Measurements from ENCODE around the gene IGF2BP2.

GRCh38 chr3:185760550-185760949, 64.3 kb downstream of the IGF2BP2 start:
- TF ChIP-seq POLR2A (IDR thresholded peaks at IDR 0.05) (no peak), CTCF (IDR thresholded peaks at IDR 0.05) (no peak)
